IMR-90 (cell line): ENCODE results near the gene RAVER1. TPM values are rescaled to one million over a fixed set of nuclear protein-coding genes. Genes with fewer than 3 reads are reported as not detected.

Source experiments
- ATAC-seq: fragments of 200-7000 bp; cut with Tn5 transposase; 2 replicates; pipeline ENCODE4 v1.9.1; 2020; ENCODE audit warnings: low read depth, mild to moderate bottlenecking, moderate library complexity
- BruUV-seq: library from RNA; stranded (reverse); fragments of 400-500 nt; replicated peaks from 2 replicates; lab custom pipeline; 2021; lab: Mats Ljungman, UMichigan
- CTCF ChIA-PET: fragments of 300-600 bp; formaldehyde crosslinking; extraction: SDS; loops from one replicate; lab custom pipeline; 2021; ENCODE audit warnings: antibody characterized with exemption; lab: Yijun Ruan, JAX
- POLR2A ChIA-PET: fragments of 300-600 bp; sonication (Branson Sonifier 250); formaldehyde crosslinking; loops from one replicate; lab custom pipeline; 2022; ENCODE audit warnings: antibody characterized with exemption; ENCODE audit not compliant: unreplicated experiment; lab: Charles Lee
- DNase-seq: peaks from one replicate; pipeline ENCODE4 v3.0.0; 2013
- H2AFZ ChIP-seq: replicated peaks from 2 replicates; pipeline ENCODE3; 2013; ENCODE audit warnings: low read length, mild to moderate bottlenecking; ENCODE audit not compliant: poor library complexity
- H2AK5ac ChIP-seq: 2 replicates; pipeline ENCODE4 v1.6.1; 2013; ENCODE audit warnings: low read depth, low read length, inconsistent platforms
- H2AK9ac ChIP-seq: replicated peaks from 2 replicates; pipeline ENCODE3; 2013; ENCODE audit warnings: mild to moderate bottlenecking, low read depth, low read length, moderate library complexity; ENCODE audit not compliant: poor library complexity
- H2BK120ac ChIP-seq: 2 replicates; pipeline ENCODE4 v1.6.1; 2013; ENCODE audit warnings: low read depth, low read length, inconsistent platforms
- H2BK15ac ChIP-seq: 3 replicates; pipeline ENCODE4 v1.6.1; 2013; ENCODE audit warnings: low read depth, low read length, inconsistent platforms
- H2BK20ac ChIP-seq: 2 replicates; pipeline ENCODE4 v1.6.1; 2013; ENCODE audit warnings: low read depth, mild to moderate bottlenecking, inconsistent platforms, low read length, moderate library complexity
- H2BK5ac ChIP-seq: 2 replicates; pipeline ENCODE4 v1.6.1; 2013; ENCODE audit warnings: mild to moderate bottlenecking, low read depth, low read length, inconsistent platforms; ENCODE audit not compliant: poor library complexity, severe bottlenecking
- H3K14ac ChIP-seq: replicated peaks from 2 replicates; pipeline ENCODE4 v1.6.1; 2013; ENCODE audit warnings: low read depth, low read length, inconsistent platforms
- H3K18ac ChIP-seq: 2 replicates; pipeline ENCODE4 v1.6.1; 2013; ENCODE audit warnings: low read depth, low read length, control low read depth
- H3K23ac ChIP-seq: 2 replicates; pipeline ENCODE4 v1.6.1; 2013; ENCODE audit warnings: low read depth, low read length, inconsistent platforms
- H3K27ac ChIP-seq: 2 replicates; pipeline ENCODE4 v1.5.1; 2013; ENCODE audit warnings: mild to moderate bottlenecking, control low read depth, low read length; ENCODE audit not compliant: insufficient read depth
- H3K27me3 ChIP-seq: 2 replicates; pipeline ENCODE4 v1.6.1; 2013; ENCODE audit warnings: low read length; ENCODE audit not compliant: control insufficient read depth, insufficient read depth
- H3K36me3 ChIP-seq: 2 replicates; pipeline ENCODE4 v1.6.1; 2013; ENCODE audit warnings: low read length, mixed read lengths; ENCODE audit not compliant: control insufficient read depth, insufficient read depth
- H3K4ac ChIP-seq: 2 replicates; pipeline ENCODE4 v1.6.1; 2013; ENCODE audit warnings: low read depth, low read length, inconsistent platforms
- H3K4me1 ChIP-seq: 2 replicates; pipeline ENCODE4 v1.6.1; 2013; ENCODE audit warnings: low read length, mixed read lengths; ENCODE audit not compliant: control insufficient read depth, insufficient read depth
- H3K4me2 ChIP-seq: 2 replicates; pipeline ENCODE4 v1.6.1; 2013; ENCODE audit warnings: low read depth, mild to moderate bottlenecking, control low read depth, low read length, moderate library complexity
- H3K4me3 ChIP-seq: 2 replicates; pipeline ENCODE4 v1.5.1; 2013; ENCODE audit warnings: low read depth, mild to moderate bottlenecking, control low read depth, low read length, moderate library complexity; ENCODE audit not compliant: insufficient read depth
- H3K56ac ChIP-seq: 2 replicates; pipeline ENCODE4 v1.6.1; 2013; ENCODE audit warnings: low read length, inconsistent platforms; ENCODE audit not compliant: insufficient read depth; ENCODE audit errors: extremely low read depth
- H3K79me1 ChIP-seq, 2 experiments: 2 replicates each; pipeline ENCODE4 v1.6.1; 2013; ENCODE audit warnings: low read length in 2 of 2, inconsistent platforms in 1 of 2, low read depth in 1 of 2
- H3K9ac ChIP-seq: 2 replicates; pipeline ENCODE4 v1.6.1; 2013; ENCODE audit warnings: low read depth, low read length, control low read depth
- H3K9me1 ChIP-seq: 2 replicates; pipeline ENCODE4 v1.6.1; 2013; ENCODE audit warnings: low read length, inconsistent platforms; ENCODE audit not compliant: insufficient read depth
- H3K9me3 ChIP-seq: 2 replicates; pipeline ENCODE4 v1.6.1; 2013; ENCODE audit warnings: low read length; ENCODE audit not compliant: control insufficient read depth, insufficient read depth
- H4K20me1 ChIP-seq: 2 replicates; pipeline ENCODE4 v1.6.1; 2013; ENCODE audit warnings: low read length, inconsistent platforms; ENCODE audit not compliant: insufficient read depth
- H4K5ac ChIP-seq: 2 replicates; pipeline ENCODE4 v1.6.1; 2013; ENCODE audit warnings: mild to moderate bottlenecking, low read depth, low read length, control low read depth
- H4K8ac ChIP-seq, 2 experiments: 2 replicates each; pipeline ENCODE4 v1.6.1; 2013; ENCODE audit warnings: low read depth in 2 of 2, low read length in 2 of 2, control low read depth in 1 of 2, inconsistent platforms in 1 of 2
- H4K91ac ChIP-seq: 2 replicates; pipeline ENCODE4 v1.6.1; 2013; ENCODE audit warnings: low read depth, low read length, inconsistent platforms; ENCODE audit not compliant: insufficient read depth
- BHLHE40 ChIP-seq: fragments of 150-350 bp; IDR thresholded peaks from 2 replicates; pipeline ENCODE4 v1.6.1; 2016; ENCODE audit warnings: mild to moderate bottlenecking, low read depth, low read length
- CHD1 ChIP-seq: IDR thresholded peaks from 2 replicates; pipeline ENCODE4 v1.6.1; 2012; ENCODE audit warnings: low read depth, low read length, improper control_type of control experiment
- ELK1 ChIP-seq: fragments of 150-350 bp; IDR thresholded peaks from 2 replicates; pipeline ENCODE4 v1.6.1; 2016; ENCODE audit warnings: low read depth, mild to moderate bottlenecking, low read length, moderate library complexity, borderline replicate concordance
- MXI1 ChIP-seq: IDR thresholded peaks from 2 replicates; pipeline ENCODE4 v1.6.1; 2012; ENCODE audit warnings: low read depth, mild to moderate bottlenecking, low read length, moderate library complexity, borderline replicate concordance
- POLR2A ChIP-seq: IDR thresholded peaks from 2 replicates; pipeline ENCODE4 v1.6.1; 2012; ENCODE audit warnings: mild to moderate bottlenecking, low read depth, low read length
- RFX5 ChIP-seq: IDR thresholded peaks from 2 replicates; pipeline ENCODE4 v1.8.0; 2012; ENCODE audit warnings: low read depth, mild to moderate bottlenecking, low read length, moderate library complexity
- SMC3 ChIP-seq: fragments of 150-350 bp; IDR thresholded peaks from 2 replicates; pipeline ENCODE4 v1.6.1; 2016; ENCODE audit warnings: low read depth, mild to moderate bottlenecking, antibody characterized with exemption, low read length, moderate library complexity
- WGBS, 2 experiments: methylation state at CpG; one replicate each; pipeline versions ENCODE4 v1.1.5 to v1.1.7; 2013; ENCODE audit warnings: missing lambda C conversion rate in 2 of 2; ENCODE audit not compliant: insufficient read length in 1 of 2; ENCODE audit errors: extremely low coverage in 2 of 2; 5-methylcytosine and 5-hydroxymethylcytosine counted together
- dilution Hi-C: fragments of 300-500 bp; cut with HindIII; formaldehyde crosslinking; loops from one replicate; pipeline ENCODE4 v1.14.3; 2018; ENCODE audit warnings: low sequenced_read_pairs; ENCODE audit not compliant: unreplicated experiment
- in situ Hi-C: fragments of 300-500 bp; cut with MboI; formaldehyde crosslinking; loops from 3 replicates; pipeline ENCODE4 v1.14.3; 2019; ENCODE audit warnings: low sequenced_read_pairs, inconsistent platforms, mixed read lengths
- intact Hi-C: fragments of 100-400 bp; cut with micrococcal nuclease; formaldehyde crosslinking; loops from 2 replicates; pipeline ENCODE4 v1.10.0; 2022
- polyA plus RNA-seq, 3 experiments: library from polyadenylated mRNA; depleted of rRNA; stranded (reverse); fragments of >200 nt; gene quantifications; 2 replicates each; pipeline ENCODE4 v1.2.3, GENCODE V29; 2012; ENCODE audit warnings: low replicate concordance in 1 of 3
- total RNA-seq: library from RNA; depleted of rRNA; stranded (reverse); fragments of >200 nt; gene quantifications from 2 replicates; pipeline ENCODE4 v1.2.3, GENCODE V29; 2012

The RAVER1 gene
- total and polyA plus RNA-seq, 2 of the 4 experiments (the other 2 are of a cell fraction) = 2.7 to 18.1 TPM

GRCh38 chr19:10365518-10365917 lies 32.2 kb upstream of the RAVER1 start:
- no peak overlapping the region for H2AFZ ChIP-seq
- TF ChIP-seq SMC3 (no peak), RFX5 (no peak), MXI1 (no peak), ELK1 (no peak), CHD1 (no peak), BHLHE40 (no peak), POLR2A (no peak)
- no peak overlapping the region for H2BK15ac ChIP-seq
- H3K4me3 ChIP-seq = no peak overlapping the region
- no peak overlapping the region for H3K4ac ChIP-seq
- H3K4me2 ChIP-seq = no peak overlapping the region
- no peak overlapping the region for H3K14ac ChIP-seq
- ChIA-PET POLR2A (no interaction called here), CTCF (no interaction called here)
- H2BK5ac ChIP-seq = no peak overlapping the region
- ATAC-seq (no peak), DNase-seq (no peak)
- no peak overlapping the region for H3K23ac ChIP-seq
- H3K27me3 ChIP-seq = no peaks in the 10 kb centered on the region
- H3K4me1 ChIP-seq = no peaks in the 10 kb centered on the region
- TSS peak; percentile 62 for BruUV-seq
- H4K20me1 ChIP-seq = peaks cover 9% of the 10 kb centered on the region
- H2BK120ac ChIP-seq = no peak overlapping the region
- intact Hi-C loops (no loop called here), dilution Hi-C loops (no loop called here), in situ Hi-C loops (no loop called here)
- H3K56ac ChIP-seq = no peak overlapping the region
- H2AK9ac ChIP-seq = no peak overlapping the region
- no peak overlapping the region for H2BK20ac ChIP-seq
- H4K5ac ChIP-seq = no peak overlapping the region
- H3K27ac ChIP-seq = no peak overlapping the region
- peaks cover 0 to 13% of the 10 kb centered on the region in 2 experiments; a peak in 1 of 4 replicates for H3K79me1 ChIP-seq
- H3K9ac ChIP-seq = no peak overlapping the region
- no peaks in the 10 kb centered on the region for H3K9me1 ChIP-seq
- peaks cover 76% of the 10 kb centered on the region for H3K36me3 ChIP-seq
- no peaks in the 10 kb centered on the region for H3K9me3 ChIP-seq
- WGBS, 2 experiments = 98% methylated on average over 19 of the region's 23 CpGs; no CpG with 5 or more reads in 1 of the 2 experiments
- H4K91ac ChIP-seq = no peak overlapping the region
- no peak overlapping the region for H2AK5ac ChIP-seq
- no peak overlapping the region for H3K18ac ChIP-seq
- no peak overlapping the region for H4K8ac ChIP-seq
